Stimulated activated CD8-positive, alpha-beta memory T cell treated with anti-CD3 and anti-CD28 coated beads, Interleukin-7, amount 100 ng/mL, for 1 hour (primary cell): ENCODE measurements around the gene RIT2.
"Not testable (repeated sequence)": the region's sequence is repeated elsewhere in the genome, so short reads cannot be mapped to it uniquely, and the experiment has no call there.

Source experiments
- DNase-seq, 2 donors: peaks; one replicate each; pipeline ENCODE4 v3.0.0-alpha.2; 2020; ENCODE audit warnings: low read depth in 2 of 2

Gene RIT2

DNA sequence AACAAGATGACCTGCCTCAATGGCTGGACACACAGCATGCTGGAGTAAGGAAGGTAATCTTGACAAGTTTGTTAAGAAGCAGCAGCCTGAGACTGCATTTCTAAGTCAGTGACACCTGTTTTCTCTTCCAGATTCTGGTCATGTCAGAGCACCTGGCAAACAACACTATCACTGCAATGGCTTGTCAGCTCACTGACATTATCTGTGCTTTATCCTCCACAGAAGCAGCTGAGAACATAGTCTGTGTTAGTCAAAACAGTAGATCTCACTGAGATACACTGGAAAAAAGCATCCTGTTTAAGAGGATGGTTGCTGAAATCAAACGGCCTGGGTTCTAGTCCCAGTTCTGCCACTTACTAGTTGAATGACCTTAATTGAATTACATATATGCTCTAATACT, 355.2 kb downstream of the RIT2 start:
- DNase-seq, result no peak

GRCh38 chr18:42758852-42759251, 356.6 kb downstream of the RIT2 start:
- DNase-seq, result no peak

GRCh38 chr18:42756214-42756613, 359.3 kb downstream of the RIT2 start:
- no peak for DNase-seq

DNA sequence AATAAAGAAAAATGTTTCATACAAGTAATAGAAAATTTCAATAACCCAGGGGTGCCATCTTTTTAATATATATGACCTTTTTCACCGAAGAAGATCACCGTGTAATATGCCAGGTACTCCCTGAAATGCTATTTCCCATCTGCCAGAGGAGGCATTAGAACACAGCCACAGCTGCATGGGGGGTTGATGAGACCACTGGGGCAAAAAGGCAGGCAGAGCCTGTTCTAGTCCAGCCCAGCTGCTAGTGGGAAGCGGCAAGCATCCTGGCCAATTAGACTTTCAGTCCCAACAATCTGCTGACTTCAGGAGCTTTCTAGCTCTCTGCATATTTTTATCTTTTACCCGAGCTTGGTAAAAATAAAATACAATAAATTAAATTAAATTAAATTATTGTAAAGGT, 362.6 kb downstream of the RIT2 start:
- no peak for DNase-seq

- no peak for DNase-seq
These were observed 368.7 kb downstream of the RIT2 start for GRCh38 chr18:42746794-42747193.

- no peak for DNase-seq
These were observed 369.6 kb downstream of the RIT2 start for GRCh38 chr18:42745931-42746330.

DNA sequence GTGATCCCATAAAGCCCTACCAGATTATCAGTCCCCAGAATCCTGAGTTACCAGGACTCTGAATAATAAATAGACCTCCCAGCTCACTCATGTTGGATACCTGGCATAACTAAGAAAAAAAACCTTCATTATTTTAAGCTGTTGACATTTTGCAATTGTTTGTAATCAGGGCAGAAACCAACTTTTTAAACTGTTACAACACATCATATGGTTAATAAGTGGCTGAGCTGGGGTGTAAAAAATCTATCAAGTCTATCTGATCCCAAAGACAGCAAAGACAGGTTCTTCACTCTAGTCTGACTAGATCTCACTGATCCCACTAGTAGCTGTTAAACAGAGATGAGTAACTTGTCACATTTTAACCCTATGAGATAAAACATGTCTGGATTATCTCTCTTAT, 370.3 kb downstream of the RIT2 start:
- DNase-seq, result no peak

- DNase-seq, result no peak
These were observed 371.9 kb downstream of the RIT2 start for GRCh38 chr18:42743373-42744138.

- DNase-seq, result no peak
These were observed 372.5 kb downstream of the RIT2 start for GRCh38 chr18:42742969-42743368.

GRCh38 chr18:42742474-42742873, 373.0 kb downstream of the RIT2 start:
- DNase-seq, result no peak

- DNase-seq, result not testable (repeated sequence)
These were observed 373.6 kb downstream of the RIT2 start for GRCh38 chr18:42741805-42742347.

- DNase-seq, result not testable (repeated sequence)
These were observed 374.2 kb downstream of the RIT2 start for GRCh38 chr18:42741299-42741698.

GRCh38 chr18:42736074-42736473, 379.4 kb downstream of the RIT2 start:
- no peak for DNase-seq

DNA sequence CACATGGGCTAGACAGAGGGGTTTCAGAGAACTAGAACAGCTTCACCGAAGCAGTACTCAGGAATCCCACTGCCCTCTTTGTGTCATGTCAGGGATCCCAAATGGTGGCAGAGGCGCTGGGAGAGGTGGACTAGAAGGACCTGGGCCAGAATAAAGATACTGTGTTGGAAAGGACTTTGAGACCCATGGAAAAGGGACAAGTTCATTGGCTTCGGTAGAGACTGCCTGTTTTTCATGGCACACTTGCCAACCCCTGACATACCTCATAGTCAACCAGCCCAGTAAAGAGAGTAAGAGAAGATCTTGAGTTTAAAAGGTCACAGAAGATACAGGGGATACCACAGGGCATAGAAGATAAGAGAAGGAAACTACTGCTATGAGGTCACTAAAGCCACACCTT, 381.0 kb downstream of the RIT2 start:
- no peak for DNase-seq

- no peak for DNase-seq
These were observed 385.2 kb downstream of the RIT2 start for GRCh38 chr18:42730272-42730671.

DNA sequence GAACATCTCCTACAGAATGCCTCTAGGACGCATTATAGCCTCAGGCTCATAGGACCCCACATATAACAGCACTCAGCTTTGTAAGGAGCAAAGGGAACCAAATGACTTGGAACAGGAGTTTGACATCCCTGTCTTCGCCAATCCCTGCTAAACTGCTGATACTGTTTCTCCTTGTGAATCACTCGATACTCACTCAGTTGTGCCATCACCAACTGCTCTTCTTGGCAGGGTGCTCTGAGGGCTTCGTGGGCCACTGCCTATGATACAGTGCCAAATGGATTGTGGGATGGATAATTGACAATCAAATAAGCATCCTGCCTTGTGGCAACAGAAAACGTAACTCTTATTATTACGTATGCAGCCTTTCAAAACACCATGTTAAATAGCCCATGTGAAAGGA, 396.3 kb downstream of the RIT2 start:
- DNase-seq, result no peak

DNA sequence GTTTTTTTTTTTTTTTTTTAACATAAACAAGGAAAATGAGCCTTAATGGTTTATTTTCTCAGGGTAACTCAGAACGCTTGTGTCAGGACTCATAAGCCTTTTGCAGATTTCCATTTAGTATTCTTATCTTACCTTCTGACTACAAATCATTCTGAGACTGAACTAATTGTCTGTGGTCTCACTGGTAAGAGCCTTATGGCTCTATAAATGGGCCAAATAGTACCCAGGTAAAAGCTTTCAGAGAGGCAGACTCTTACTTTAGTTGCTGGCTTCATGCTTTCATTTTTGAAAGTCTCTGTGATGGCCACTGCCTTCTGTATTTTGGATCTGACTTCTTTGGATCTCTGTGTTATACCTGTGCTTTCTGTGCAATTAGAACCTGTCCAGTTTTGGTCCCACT, 403.4 kb downstream of the RIT2 start:
- no peak for DNase-seq

DNA sequence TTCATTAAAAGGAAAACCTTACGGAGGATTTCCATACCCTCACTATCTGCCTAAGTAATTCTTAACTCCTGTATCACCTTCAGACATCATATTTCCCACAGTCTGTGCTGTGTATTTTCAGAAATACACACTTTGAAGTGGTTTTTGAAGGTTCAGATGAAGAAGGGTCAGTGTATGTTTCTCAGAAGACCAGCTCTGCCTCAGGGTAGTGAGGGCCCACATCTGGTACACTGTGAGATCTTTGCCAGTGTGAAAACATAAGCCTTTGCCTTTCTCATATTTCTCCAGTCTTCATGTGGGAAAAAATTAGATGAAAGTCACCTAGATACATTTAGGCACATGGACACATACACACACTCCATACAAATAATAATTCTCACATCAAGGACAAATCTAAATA, 408.4 kb downstream of the RIT2 start:
- no peak for DNase-seq

- DNase-seq, result no peak
These were observed 408.9 kb downstream of the RIT2 start for GRCh38 chr18:42706618-42707017.

DNA sequence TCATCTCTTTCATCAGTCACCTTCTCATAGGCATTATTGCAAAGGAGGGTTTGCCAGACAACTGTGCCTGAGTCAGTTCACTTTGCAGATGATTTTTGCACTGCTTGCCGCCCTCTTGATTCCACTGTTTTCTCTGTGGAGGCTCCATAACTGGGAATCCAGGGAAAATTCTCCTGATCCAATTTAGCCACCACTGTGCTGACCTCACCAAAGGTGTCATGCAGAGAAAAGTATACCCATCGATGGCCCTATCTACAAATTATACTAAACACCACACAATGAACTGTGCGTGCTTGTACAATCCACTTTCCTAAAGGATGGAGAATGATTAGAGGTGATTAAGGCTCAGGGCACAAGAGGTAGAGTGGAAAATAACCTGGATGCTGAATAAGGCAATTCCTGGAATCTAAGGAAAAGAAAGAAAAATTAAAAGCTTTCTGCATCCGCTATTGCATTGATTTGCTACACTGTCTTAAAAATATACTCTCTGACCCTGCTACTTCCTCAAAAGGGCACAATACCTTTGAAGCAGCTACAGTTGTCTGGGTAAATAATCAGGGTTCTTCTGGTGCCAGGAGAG, 409.4 kb downstream of the RIT2 start:
- no peak for DNase-seq
